A172 (cell line): ENCODE results near the gene IGSF21. TPM values are rescaled to one million over a fixed set of nuclear protein-coding genes. Genes with fewer than 3 reads are reported as not detected.
A peak's percentile ranks its signal among the peaks of the same experiment; 100 is the strongest.

Source experiments
- DNase-seq: peaks from one replicate; pipeline ENCODE4 v3.0.0-alpha.2; 2015; ENCODE audit warnings: low spot score
- total RNA-seq: library from RNA; depleted of rRNA; stranded (reverse); fragments of >200 nt; shearing (Covaris generic); gene quantifications from 2 replicates; pipeline ENCODE4 v1.2.3, GENCODE V29; 2014

Gene IGSF21
- total RNA-seq, 1 experiment from 2014 or later, result not detected

DNA sequence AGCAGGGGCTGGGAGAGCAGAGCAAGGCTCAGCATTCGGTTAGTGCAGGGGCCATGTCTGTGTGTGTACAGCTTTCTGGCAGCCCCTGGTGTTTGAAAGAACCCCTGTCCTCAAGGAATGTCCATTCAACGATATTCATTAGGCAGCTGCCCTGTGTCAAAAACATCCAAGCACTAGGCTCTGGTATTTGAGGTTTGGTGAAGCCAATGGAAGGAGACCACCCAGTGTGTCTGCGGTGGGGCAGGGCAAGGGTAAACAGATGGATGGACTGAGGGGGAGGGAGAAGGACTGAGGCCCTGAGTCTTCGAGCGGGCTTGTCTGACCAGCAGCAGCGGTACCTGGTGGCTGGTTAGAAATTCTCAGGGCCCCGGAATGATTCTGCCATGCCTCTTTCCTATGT lies 217.5 kb downstream of the IGSF21 start:
- DNase-seq, result no peak

DNA sequence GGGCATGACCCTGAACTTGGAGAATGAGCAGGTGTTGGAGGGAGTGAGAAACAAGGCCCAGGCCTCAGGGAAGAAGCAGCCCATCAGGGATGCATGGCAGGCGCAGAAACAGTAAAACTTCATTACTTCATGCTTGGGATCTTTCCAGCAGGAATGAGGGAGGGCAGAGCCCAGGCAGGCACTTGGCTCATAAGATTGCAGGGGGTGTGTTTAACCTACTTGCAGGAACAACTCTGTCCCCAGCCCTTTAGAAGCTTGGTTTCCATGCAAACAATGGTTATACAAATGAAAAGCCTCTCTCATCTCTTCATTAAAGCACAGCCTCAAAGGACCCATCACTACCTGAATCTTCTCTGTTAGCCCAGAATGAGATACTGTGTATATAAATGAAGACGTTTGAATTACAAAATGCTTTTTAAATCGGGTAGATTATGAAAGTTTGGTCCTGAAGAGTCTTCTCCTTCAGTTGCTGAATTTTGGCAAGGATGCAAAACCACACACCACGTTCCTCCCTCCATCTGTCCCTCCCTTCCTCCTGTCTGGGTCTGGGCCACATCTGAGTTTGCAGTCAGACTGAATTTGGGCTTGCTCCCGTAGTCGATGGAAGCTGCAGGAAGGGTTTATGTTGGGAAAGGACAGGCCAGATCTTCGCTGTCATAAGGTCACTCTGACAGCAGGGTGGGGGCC lies 218.8 kb downstream of the IGSF21 start:
- no peak for DNase-seq

DNA sequence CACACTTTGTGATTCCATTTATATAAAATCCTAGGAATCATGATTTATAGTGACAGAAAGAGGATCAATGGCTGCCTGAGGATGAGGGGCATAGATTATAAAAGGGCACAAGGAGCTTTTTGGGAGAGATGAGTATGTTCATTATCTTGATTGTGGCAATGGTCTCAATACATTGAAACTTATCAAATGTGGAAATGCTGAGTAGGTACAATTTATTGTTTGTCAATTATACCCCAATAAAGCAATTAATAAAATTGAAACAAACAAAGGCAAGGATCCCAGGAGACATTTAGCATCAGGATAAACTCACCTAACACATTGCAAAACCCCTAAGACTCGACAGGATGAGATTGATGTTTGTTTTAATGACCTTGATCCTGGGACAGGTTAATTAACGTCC lies 220.1 kb downstream of the IGSF21 start:
- no peak for DNase-seq

DNA sequence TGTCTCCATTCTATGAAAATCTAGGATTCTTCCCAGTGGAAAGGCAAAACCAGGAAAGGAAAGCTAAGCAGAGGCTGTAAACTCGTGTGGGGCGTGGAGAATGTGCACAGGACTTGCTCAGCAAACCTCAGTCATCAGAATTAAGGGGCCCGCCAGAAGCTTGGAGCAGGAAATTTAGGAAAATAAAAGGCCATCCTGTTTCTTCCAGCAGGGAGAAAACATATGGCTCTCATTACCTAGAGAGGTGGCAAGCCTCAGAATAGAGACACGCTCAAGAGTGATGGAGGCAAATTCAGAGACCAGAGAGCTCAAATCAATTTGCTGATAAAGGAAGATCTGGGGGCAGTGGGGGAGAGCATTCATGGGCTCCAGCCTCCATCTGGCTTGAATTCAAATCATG lies 221.2 kb downstream of the IGSF21 start:
- DNase-seq, result no peak

DNA sequence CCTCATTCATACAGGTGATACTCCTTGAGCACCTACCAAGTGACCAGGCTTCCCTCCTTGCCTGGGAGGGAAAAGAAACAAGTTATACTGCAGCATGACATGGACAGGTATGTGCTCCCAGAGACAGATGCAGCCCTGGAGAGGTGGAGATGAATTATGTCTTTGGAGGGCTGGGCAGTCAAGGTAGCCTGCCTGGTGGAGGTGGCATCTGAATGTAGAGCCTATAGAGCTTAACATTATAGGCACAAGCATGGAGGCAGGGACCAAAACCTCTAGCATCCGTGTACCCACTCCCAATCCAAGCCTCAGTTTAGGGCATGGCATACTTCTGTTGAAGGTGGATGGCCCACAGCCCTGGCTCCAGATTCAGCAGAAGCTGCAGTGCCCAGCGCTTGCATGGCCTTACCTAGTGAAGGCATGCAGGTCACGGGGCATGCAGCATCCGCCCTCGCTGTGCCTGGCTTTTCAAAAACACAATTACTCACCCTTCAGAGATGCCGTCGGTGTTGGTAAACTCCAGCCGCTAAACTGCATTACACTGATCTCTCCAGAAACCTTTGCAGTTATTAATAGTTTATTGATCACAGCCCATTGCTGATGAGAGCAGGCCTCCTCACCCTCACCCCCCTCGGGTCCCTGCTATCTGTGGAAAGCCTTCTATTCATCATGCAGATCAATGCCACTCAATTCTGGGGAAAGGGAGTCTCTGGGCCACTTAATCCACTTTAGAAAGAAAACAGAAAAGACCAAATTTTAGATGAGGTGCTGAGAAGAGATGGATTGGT lies 222.1 kb downstream of the IGSF21 start:
- DNase-seq, result no peak

DNA sequence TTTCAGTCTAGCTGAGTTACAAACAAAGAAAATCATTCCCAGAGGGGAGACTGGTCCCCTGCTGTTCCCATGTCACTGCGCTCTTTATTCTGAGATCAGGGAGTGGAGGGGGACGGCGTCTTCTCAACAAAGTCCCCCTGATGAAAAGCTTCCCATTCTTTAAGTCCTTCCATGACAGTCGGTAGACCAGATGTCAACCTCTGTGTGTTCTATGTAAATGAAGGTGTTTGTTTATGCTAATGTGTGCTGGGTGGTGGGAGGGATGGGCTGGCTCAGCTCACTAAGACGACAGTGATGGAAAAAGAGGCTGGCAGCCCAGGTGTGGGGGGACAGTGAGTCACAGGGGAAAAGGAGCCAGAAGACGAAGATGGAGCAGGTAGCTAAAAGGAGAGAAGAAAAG lies 225.0 kb downstream of the IGSF21 start:
- DNase-seq, result no peak

DNA sequence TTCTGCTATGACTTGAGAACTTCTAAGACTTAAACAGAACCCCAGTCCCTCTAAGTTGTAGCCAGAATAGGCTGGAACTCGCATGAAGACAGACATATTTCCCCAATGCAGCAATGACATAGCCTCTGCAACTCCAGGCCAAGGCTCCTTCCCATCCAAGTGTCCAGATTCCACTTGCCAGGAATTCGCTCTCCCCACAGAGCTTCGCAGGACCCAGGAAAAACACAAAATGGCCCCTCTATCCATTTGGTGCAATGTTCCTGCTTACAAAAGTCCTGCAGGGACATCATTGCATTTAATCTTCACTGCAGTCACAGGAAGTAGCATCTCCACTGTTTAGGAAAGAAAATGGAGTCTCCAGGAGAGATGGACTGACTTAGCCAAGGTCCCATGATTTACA lies 225.6 kb downstream of the IGSF21 start:
- DNase-seq, result no peak

DNA sequence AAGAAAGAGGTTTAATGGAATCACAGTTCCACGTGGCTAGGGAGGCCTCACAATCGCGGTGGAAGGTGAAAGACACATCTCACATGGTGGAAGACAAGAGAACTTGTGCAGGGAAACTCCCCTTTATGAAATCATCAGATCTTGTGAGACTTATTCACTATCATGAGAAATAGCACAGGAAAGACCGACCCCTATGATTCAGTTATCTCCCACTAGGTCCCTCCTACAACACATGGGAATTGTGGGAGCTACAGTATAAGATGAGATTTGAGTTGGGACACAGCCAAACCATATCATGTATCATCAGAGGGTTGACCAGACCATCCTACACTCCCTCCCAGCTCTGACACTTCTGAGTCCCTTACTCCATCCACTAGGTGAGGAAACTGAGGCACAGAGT lies 229.2 kb downstream of the IGSF21 start:
- DNase-seq, result no peak

DNA sequence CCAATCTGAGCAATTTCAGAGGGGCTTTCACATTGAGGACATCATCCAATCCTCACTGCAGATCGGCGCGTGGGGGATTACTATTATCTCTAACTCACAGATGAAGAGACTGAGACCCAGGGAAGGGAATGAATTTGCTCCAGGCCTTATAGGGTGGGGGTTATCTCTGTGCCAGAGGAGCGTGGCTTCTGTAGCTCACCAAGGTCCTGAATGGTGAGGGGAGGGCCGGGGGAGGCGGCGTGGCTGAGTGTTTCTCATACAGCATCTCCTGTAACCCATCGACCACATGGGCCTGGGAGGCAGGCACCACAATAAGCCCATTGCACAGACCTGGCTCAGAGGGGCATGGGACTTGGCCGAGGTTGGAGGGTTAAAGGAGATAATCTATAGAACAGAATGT lies 230.2 kb downstream of the IGSF21 start:
- DNase-seq, result no peak

DNA sequence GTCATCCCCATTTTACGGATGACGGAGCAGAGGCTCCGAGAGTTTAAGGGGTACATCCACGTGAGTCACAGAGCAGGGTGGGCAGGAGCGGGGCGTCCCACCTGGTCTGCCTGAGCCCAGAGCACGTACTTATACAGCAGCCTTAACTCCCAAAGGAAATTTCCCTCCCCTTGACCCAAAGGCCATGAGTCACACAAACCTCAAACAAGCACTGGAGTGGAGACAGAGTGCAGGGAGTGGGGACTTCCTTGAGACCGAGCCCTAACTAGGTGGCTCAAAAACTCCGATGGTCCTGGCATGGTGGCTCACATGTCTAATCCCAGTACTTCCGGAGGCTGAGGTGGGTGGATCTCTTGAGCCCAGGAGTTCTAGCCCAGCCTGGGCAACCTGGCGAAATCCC lies 231.6 kb downstream of the IGSF21 start:
- peak; percentile 16 for DNase-seq

DNA sequence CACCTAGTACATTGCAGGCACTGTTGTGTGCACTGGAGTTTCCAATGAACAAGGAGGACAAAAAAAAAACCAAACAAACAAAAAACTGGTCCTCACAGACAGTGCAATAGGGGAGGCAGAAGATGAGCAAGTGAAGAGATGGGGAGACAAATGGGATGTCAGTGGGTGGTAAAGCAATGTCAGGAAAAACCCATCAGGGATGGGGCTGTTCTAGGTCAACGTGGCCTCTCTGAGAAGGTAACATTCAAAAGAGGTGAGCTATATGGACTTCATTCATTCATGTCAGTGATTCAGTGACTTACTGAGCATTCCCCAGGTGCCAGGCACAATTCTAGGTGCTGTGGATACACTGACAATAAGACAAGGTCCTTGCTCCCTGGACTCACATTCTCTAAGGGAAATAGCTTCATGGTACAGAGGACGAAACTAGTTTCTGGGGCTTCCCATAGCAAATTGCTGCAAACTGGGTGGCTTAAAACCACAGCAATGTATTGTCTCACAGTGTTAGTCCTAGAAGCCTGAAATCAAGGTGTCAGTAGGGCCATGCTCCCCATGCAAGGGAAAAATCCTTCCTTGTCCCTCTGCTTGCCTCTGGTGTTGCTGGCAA lies 232.7 kb downstream of the IGSF21 start:
- no peak for DNase-seq

DNA sequence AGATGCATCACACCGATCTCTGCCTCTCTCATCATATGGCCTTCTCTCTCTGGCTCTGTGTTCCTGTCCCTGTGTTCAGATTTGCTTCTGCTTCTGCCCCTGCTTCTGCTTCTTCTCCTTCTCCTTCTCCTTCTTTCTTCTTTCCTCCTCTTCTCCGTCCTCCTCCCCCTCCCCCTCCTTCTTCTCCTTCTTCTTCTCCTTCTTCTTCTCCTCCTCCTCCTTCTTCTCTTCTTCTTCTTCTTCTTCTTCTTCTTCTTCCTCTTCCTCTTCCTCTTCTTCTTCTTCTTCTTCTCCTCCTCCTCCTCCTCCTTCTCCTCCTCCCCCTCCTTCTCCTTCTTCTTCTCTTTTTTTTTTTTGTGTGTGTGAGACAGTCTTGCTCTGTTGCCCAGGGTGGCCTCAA lies 233.2 kb downstream of the IGSF21 start:
- DNase-seq, result no peak

DNA sequence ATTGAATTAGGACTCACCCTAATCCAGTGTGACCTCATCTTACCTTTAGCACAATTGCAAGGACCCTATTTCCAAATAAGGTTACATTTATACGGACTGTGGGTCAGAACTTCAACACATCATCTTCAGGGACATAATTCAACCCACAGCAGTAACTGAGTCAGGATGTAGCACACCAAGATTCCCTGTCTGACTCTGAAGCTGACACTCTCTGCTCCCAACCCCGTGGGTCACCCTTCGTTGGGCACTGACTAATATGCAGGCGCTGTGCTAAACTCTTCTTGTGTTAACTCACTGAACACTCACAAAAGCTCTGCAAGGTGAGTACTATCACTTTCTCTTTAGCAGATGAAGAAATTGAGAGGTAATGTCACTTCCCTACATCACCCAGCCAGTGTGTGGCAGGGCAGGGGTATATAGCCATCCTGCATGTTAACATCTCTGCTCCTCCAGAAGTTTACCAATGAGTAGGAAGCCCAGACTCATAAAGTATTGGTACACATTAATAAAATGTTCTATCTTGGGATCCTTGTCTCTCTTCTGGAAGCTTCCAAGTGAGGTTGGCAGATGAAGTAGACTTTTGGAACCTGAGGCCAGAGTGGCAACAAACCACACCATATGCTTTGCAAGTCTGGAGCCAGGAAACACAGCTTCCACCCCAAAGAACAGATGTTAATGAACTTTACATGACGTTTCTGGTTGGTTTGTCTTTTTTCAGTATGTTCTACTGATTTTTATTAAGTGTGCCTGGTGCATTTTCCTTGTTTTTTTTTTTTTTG lies 233.9 kb downstream of the IGSF21 start:
- no peak for DNase-seq

DNA sequence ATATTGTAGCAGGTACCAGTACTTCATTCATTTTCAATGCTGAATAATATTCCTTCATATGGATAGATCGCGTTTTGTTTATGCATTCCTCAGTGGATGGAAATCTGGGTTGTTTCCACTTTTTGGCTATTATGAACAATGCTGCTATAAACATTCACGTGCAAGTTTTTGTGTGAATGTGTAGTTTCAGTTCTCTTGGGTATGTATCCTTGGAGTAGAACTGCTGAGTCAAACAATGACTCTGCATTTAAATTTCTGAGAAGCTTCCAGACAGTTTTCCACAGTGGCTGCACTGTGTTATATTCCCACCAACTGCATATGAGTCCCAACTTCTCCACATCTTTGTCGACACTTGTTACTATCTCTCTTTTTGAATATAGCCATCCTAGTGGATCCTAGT lies 235.1 kb downstream of the IGSF21 start:
- DNase-seq, result no peak

DNA sequence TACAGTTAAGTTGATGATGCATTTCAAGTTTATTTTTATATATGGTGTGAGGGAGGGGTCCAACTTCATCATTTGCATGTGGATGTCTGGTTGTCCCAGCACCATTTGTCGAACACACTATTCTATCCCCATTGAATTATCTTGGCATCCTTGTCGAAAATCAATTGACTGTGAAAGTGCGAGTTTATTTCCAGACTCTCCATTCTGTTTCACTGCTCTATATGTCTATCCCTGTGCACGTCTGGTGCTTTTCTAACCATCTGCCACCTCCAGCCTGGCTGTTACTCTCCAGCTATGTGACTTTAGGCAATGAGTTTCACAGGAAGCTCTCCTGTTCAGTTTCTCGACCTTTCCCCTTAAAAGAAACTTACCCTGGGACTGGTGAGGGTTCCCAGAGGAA lies 236.0 kb downstream of the IGSF21 start:
- DNase-seq, result no peak

DNA sequence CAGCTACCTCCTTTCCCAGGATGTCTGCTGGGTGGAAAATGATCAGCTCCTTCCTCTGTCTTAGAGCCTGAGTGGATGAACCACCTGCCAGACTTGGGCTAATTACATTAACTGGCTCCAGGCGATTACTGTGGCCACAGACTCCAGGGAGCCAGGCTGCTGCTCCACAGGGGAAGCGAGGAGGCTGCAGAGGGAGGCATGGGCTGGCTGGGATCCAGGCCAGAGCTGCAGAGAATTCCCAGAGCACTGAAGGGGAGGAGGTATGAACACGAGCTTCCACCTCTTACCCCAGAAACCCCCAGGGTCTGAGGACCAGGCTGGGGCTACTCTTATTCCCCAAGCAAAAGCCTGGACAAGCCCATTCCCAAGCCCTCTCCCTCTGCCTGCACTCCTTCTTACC lies 237.2 kb downstream of the IGSF21 start:
- DNase-seq, result no peak

DNA sequence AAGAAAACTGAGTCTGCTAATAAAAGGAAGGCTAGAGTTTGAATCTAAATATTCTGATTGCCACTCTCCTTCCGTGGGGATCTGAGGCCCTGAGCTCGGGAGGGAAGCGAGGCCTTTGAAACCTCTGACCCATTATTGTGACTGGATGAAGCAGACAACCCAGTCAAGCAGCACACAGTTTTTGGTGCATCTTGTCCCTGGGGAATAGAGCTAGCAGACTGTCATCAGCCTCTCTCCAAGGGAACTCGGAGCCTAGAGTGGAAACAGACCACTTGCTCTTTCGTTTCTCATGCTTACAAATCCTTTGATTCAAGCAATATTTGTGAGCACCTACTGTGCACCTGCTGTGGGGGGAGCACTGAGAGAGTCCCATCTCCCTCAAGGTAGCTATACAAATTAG lies 240.0 kb downstream of the IGSF21 start:
- DNase-seq, result no peak

DNA sequence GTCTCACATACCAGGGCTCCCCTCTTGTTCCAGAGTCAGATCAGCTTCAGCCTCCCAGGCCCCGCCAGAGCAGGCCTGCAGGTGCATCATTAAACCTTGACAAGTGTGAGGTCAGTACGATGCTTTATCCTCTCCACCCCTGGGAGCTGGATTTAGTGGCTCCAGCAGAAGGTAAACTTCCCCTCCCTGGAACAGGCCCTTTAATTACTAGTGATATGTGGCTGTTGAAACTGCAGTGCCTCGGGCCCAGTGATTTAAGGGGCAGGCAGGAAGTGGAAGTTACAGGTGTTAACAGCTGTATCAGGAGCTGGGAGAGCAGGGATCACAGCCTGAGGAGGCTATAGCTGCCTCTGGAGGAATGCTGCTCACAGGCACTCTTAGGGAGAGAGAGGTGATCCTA lies 240.8 kb downstream of the IGSF21 start:
- DNase-seq, result no peak

DNA sequence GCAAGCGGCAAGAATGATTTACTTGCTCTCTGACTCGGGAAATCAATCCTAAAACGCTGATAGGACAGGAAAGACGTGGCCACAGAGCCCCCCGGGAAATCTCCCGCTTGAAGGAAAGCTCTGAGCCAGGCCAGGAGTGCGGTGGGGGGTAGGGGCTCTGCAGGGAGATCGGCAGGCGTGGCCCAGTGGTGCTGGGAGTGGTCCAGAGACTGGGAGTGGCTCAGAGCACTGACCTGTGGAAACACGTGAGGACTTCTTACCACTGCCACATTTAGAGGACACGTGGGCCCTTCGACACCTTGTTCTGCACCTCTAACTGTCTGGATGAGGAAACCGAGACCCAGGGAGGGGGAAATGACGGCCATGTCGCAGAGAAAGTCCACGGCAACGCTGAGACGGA lies 243.1 kb downstream of the IGSF21 start:
- no peak for DNase-seq

DNA sequence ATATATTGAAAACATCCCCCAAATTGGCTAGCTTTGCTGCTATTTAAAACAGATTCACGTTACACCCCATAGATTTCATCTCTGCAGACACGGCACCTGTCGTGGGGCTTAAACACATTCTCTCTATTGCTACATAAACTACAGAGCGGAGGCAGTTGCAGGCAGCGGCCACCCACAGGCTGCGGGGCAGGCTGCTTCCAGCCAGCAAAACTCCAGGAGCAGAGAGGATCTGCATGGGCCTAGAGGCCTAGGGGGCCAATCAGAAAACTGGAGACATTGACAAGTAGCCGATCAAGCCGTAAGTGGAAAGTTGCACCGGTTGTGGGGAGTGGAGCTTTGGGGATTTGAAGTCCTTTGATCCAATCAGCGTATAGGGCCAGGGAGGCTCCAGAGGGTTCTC lies 244.1 kb downstream of the IGSF21 start:
- no peak for DNase-seq

DNA sequence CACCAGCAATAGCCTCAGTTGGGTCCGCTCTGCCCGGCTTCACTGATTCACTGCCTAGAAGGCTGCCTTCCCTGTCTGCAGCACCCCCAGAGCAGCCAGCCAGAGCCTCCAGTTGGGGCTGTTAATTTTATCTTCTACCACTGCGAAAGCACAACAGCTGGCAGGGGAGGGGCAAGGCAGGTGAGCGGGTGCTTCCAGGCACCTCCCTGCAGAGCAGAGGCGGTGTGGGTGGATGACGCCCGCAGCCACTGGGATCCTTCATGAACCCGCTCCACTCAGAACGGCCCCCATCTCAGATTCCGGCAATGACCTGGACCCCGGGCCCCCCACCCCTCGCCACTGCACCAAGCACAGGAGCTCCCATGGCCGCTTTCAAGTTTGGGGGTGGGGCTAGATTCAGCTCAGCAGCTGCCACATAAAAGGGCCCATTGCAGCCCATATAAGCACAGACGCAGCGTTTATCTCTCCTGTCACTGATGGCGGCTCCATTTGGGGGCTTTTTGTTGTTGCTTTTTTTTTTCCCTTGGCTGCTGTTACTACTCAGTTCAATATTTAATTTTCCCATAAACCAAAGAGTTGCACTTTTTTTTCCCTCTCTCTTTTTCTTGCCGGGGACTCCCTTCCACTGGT lies 245.2 kb downstream of the IGSF21 start:
- no peak for DNase-seq

DNA sequence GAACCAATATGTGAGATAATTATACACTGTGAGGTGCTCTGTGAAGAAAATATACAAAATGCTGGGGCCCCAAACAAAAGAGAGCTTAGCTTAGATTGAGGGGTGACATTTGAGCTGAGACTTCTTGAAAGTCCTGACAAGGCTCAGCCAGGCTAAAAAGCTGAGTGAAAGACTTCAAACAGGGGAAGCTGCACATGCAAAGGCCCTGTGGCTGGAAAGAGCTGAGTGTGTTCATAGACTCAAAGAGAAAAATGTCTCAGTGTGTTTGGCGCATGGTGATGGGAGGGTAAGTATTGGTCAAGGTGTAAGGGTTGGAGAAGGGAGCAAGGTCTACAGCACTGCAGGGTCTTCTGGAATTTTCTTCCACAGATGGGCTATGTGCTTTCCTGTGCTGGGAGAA lies 245.9 kb downstream of the IGSF21 start:
- DNase-seq, result no peak
